ENCODE results near the gene UBE4B.
"Not testable (repeated sequence)": the region's sequence is repeated elsewhere in the genome, so short reads cannot be mapped to it uniquely, and the experiment has no call there.

- TF ChIP-seq CTCF (conservative IDR thresholded peaks at IDR 0.05; ENCODE audit: low read depth in 2 of 2); POLR2AphosphoS5 (IDR thresholded peaks at IDR 0.05; ENCODE audit: low read depth); EZH2phosphoT487 (IDR thresholded peaks at IDR 0.05; ENCODE audit: unreplicated experiment); EZH2 (IDR thresholded peaks at IDR 0.05; ENCODE audit: low read depth, unreplicated experiment); CREB1 (CRISPR knock-in tag; IDR thresholded peaks at IDR 0.05; ENCODE audit: low read depth): not testable (repeated sequence)
Observed at GRCh38 chr1:10020678-10021077, 12.1 kb upstream of the UBE4B start.

Data from GM23338 (cell line).